ENCODE data around the gene IGLL5.

Gene IGLL5

DNA sequence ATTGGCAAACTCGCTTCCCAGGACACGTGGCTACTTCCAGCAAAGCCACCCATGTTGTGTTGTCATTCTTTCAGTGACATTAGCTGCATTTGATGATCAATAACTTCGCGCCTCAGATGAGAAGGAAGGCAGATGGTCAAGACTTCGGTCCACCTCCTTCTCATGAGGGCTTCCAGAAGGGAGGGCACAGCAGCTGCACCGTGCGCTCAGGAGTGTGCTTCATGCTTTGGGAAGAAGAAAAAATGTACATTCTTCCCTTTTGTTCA is 25.3 kb downstream of the IGLL5 start:
- no peaks in the 10 kb centered on the region for H4K20me1 ChIP-seq (ENCODE audit: insufficient read depth, low read length, poor library complexity, severe bottlenecking)
- no peak overlapping the region for H2AFZ ChIP-seq (ENCODE audit: low read length)
- H3K4me2 ChIP-seq (ENCODE audit: low read depth, low read length, poor library complexity, severe bottlenecking): no peak overlapping the region
- no peaks in the 10 kb centered on the region for H3K27me3 ChIP-seq (ENCODE audit: insufficient read depth, low read length, poor library complexity, severe bottlenecking)
- no peaks in the 10 kb centered on the region for H3K9me2 ChIP-seq (replicated peaks; ENCODE audit: low read depth, low read length)
- H3K9ac ChIP-seq (ENCODE audit: low read depth, low read length, poor library complexity, severe bottlenecking): no peak overlapping the region
- no peak overlapping the region for H3K4me3 ChIP-seq (ENCODE audit: low read length, poor library complexity, severe bottlenecking)
- H3K4me1 ChIP-seq (ENCODE audit: insufficient read depth, low read length, poor library complexity, severe bottlenecking): no peaks in the 10 kb centered on the region
- no peaks in the 10 kb centered on the region for H3K9me3 ChIP-seq (ENCODE audit: insufficient read depth, low read depth, low read length)
- no peaks in the 10 kb centered on the region for H3K36me3 ChIP-seq (ENCODE audit: insufficient read depth, low read length)
- no peaks in the 10 kb centered on the region for H3F3A ChIP-seq (ENCODE audit: low read depth)
- no peak for TF ChIP-seq EZH2phosphoT487 (IDR thresholded peaks at IDR 0.05; ENCODE audit: borderline replicate concordance)
- no peaks in the 10 kb centered on the region for H3K79me2 ChIP-seq (ENCODE audit: insufficient read depth, low read length)

GRCh38 chr22:22913989-22914388 is 26.4 kb downstream of the IGLL5 start:
- H2AFZ ChIP-seq (ENCODE audit: low read length): no peak overlapping the region
- TF ChIP-seq CTCF (conservative IDR thresholded peaks at IDR 0.05; ENCODE audit: low read length) (no peak), EZH2phosphoT487 (IDR thresholded peaks at IDR 0.05; ENCODE audit: borderline replicate concordance) (no peak)
- H4K20me1 ChIP-seq (ENCODE audit: insufficient read depth, low read length, poor library complexity, severe bottlenecking): no peaks in the 10 kb centered on the region
- H3K4me1 ChIP-seq (ENCODE audit: insufficient read depth, low read length, poor library complexity, severe bottlenecking): no peaks in the 10 kb centered on the region
- no peaks in the 10 kb centered on the region for H3K36me3 ChIP-seq (ENCODE audit: insufficient read depth, low read length)
- H3K79me2 ChIP-seq (ENCODE audit: insufficient read depth, low read length): no peaks in the 10 kb centered on the region
- H3K9ac ChIP-seq (ENCODE audit: low read depth, low read length, poor library complexity, severe bottlenecking): no peak overlapping the region
- no peaks in the 10 kb centered on the region for H3K9me3 ChIP-seq (ENCODE audit: insufficient read depth, low read depth, low read length)
- no peaks in the 10 kb centered on the region for H3F3A ChIP-seq (ENCODE audit: low read depth)
- H3K4me3 ChIP-seq (ENCODE audit: low read length, poor library complexity, severe bottlenecking): no peak overlapping the region
- H3K9me2 ChIP-seq (replicated peaks; ENCODE audit: low read depth, low read length): no peaks in the 10 kb centered on the region
- H3K4me2 ChIP-seq (ENCODE audit: low read depth, low read length, poor library complexity, severe bottlenecking): no peak overlapping the region
- H3K27me3 ChIP-seq (ENCODE audit: insufficient read depth, low read length, poor library complexity, severe bottlenecking): no peaks in the 10 kb centered on the region

- no peak overlapping the region for H2AFZ ChIP-seq (ENCODE audit: low read length)
- no peaks in the 10 kb centered on the region for H3K36me3 ChIP-seq (ENCODE audit: insufficient read depth, low read length)
- H3K4me3 ChIP-seq (ENCODE audit: low read length, poor library complexity, severe bottlenecking): no peak overlapping the region
- no peaks in the 10 kb centered on the region for H3K9me3 ChIP-seq (ENCODE audit: insufficient read depth, low read depth, low read length)
- no peak overlapping the region for H3K4me2 ChIP-seq (ENCODE audit: low read depth, low read length, poor library complexity, severe bottlenecking)
- no peaks in the 10 kb centered on the region for H3K27me3 ChIP-seq (ENCODE audit: insufficient read depth, low read length, poor library complexity, severe bottlenecking)
- no peaks in the 10 kb centered on the region for H3K4me1 ChIP-seq (ENCODE audit: insufficient read depth, low read length, poor library complexity, severe bottlenecking)
- no peak overlapping the region for H3K9ac ChIP-seq (ENCODE audit: low read depth, low read length, poor library complexity, severe bottlenecking)
- no peaks in the 10 kb centered on the region for H4K20me1 ChIP-seq (ENCODE audit: insufficient read depth, low read length, poor library complexity, severe bottlenecking)
- TF ChIP-seq CTCF (conservative IDR thresholded peaks at IDR 0.05; ENCODE audit: low read length) (no peak), EZH2phosphoT487 (IDR thresholded peaks at IDR 0.05; ENCODE audit: borderline replicate concordance) (no peak)
- H3K79me2 ChIP-seq (ENCODE audit: insufficient read depth, low read length): no peaks in the 10 kb centered on the region
- H3F3A ChIP-seq (ENCODE audit: low read depth): no peaks in the 10 kb centered on the region
- H3K9me2 ChIP-seq (replicated peaks; ENCODE audit: low read depth, low read length): no peaks in the 10 kb centered on the region
These were observed 27.4 kb downstream of the IGLL5 start for GRCh38 chr22:22914726-22915669.

- H3K9me2 ChIP-seq (replicated peaks; ENCODE audit: low read depth, low read length): no peaks in the 10 kb centered on the region
- no peaks in the 10 kb centered on the region for H3K4me1 ChIP-seq (ENCODE audit: insufficient read depth, low read length, poor library complexity, severe bottlenecking)
- H3K36me3 ChIP-seq (ENCODE audit: insufficient read depth, low read length): no peaks in the 10 kb centered on the region
- H3K4me2 ChIP-seq (ENCODE audit: low read depth, low read length, poor library complexity, severe bottlenecking): no peak overlapping the region
- no peaks in the 10 kb centered on the region for H4K20me1 ChIP-seq (ENCODE audit: insufficient read depth, low read length, poor library complexity, severe bottlenecking)
- H3K4me3 ChIP-seq (ENCODE audit: low read length, poor library complexity, severe bottlenecking): no peak overlapping the region
- H2AFZ ChIP-seq (ENCODE audit: low read length): no peak overlapping the region
- H3K9ac ChIP-seq (ENCODE audit: low read depth, low read length, poor library complexity, severe bottlenecking): no peak overlapping the region
- no peaks in the 10 kb centered on the region for H3K79me2 ChIP-seq (ENCODE audit: insufficient read depth, low read length)
- TF ChIP-seq EZH2phosphoT487 (IDR thresholded peaks at IDR 0.05; ENCODE audit: borderline replicate concordance): no peak
- no peak for TF ChIP-seq CTCF (conservative IDR thresholded peaks at IDR 0.05; ENCODE audit: low read length)
- H3F3A ChIP-seq (ENCODE audit: low read depth): no peaks in the 10 kb centered on the region
- H3K9me3 ChIP-seq (ENCODE audit: insufficient read depth, low read depth, low read length): no peaks in the 10 kb centered on the region
- H3K27me3 ChIP-seq (ENCODE audit: insufficient read depth, low read length, poor library complexity, severe bottlenecking): no peaks in the 10 kb centered on the region
These were observed 28.0 kb downstream of the IGLL5 start for GRCh38 chr22:22915670-22916035.
